Measurements from ENCODE around the gene UCN3. TPM values are rescaled to one million over a fixed set of nuclear protein-coding genes. Genes with fewer than 3 reads are reported as not detected.

UCN3 gene
- polyA plus RNA-seq, 1 of the 3 experiments (the other 2 are of a cell fraction), result not detected

DNA sequence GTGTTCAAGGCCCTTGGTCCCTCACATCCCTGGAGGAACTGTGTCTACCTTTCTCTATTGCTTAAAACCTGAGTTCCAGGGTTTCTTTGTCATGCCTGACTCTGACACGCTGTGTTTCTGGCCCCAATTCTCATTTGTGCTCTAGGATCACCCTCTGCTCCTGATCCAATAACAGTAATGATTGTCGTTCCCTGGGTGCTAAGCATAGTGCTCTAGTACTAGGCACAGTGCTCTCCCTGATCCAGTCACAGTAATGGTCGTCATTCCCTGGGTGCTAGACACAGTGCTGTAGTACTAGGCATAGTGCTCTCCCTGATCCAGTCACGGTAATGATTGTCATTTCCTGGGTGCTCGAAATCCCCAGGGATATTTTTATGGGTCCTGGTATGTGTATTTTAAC, 46.6 kb upstream of the UCN3 start:
- H3K9me3 ChIP-seq, result no peaks in the 10 kb centered on the region; the same call in 1 of the 2 replicates
- H3K36me3 ChIP-seq (replicated peaks in 1 of 2; ENCODE audit: control insufficient read depth in 1 of 2, insufficient read depth in 2 of 2, low read length in 1 of 2), result no peaks in the 10 kb centered on the region
- CTCF ChIA-PET, result no interaction called here
- H2AFZ ChIP-seq (ENCODE audit: low read depth), result no peak overlapping the region
- no peak overlapping the region for H3K4me2 ChIP-seq
- no peak overlapping the region for H3K4me3 ChIP-seq (ENCODE audit: low read depth in 2 of 2, low read length in 1 of 2)
- H3K4me1 ChIP-seq (ENCODE audit: control insufficient read depth in 1 of 2, insufficient read depth in 2 of 2, low read depth in 1 of 2, low read length in 1 of 2), result peaks cover 0 to 7% of the 10 kb centered on the region in 2 experiments; a peak in 1 of 4 replicates
- POLR2A ChIA-PET, result no interaction called here
- DNase-seq, result no peak
- no peaks in the 10 kb centered on the region for H3K79me2 ChIP-seq (ENCODE audit: insufficient read depth)
- peaks cover 5% of the 10 kb centered on the region for H3F3A ChIP-seq (replicated peaks; ENCODE audit: insufficient read depth)
- H3K27ac ChIP-seq (ENCODE audit: low read depth in 2 of 2, low read length in 1 of 2), result no peak overlapping the region
- no peak overlapping the region for H3K9ac ChIP-seq
- H3K27me3 ChIP-seq (ENCODE audit: insufficient read depth), result no peaks in the 10 kb centered on the region; the same call in 1 of the 2 replicates
- TF ChIP-seq GATA2 (CRISPR knock-in tag; IDR thresholded peaks at IDR 0.05), result no peak
- no peak for TF ChIP-seq FOXM1 (IDR thresholded peaks at IDR 0.05; ENCODE audit: low read depth)
- TF ChIP-seq FOSL2 (IDR thresholded peaks at IDR 0.05; ENCODE audit: borderline replicate concordance, low read depth), result no peak
- no peaks in the 10 kb centered on the region for H4K20me1 ChIP-seq (ENCODE audit: insufficient read depth)
- WGBS (ENCODE audit: low lambda C conversion rate), result 23% methylated on average over 5 of the region's 5 CpGs
- no peaks in the 10 kb centered on the region for H3K9me2 ChIP-seq

DNA sequence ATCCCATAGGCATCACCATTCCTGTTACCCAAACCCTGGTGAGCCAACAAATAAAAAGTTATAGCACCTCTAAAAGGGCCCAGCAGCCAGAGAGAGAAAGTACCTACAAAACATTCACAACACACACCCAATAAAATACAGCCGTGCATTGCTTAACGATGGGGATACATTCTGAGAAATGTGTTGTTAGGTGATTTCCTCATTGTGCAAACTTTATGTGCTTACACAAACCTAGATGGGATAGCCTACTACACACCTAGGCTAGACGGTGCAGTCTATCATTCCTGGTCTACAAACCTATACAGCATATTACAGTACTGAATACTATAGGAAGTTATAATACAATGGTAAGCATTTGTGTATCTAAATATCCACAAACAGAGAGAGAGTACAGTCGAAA, 44.9 kb upstream of the UCN3 start:
- no peaks in the 10 kb centered on the region; the same call in 1 of the 2 replicates for H3K9me3 ChIP-seq
- peaks cover 5% of the 10 kb centered on the region; the same call in 1 of the 2 replicates for H3K27me3 ChIP-seq (ENCODE audit: insufficient read depth)
- no peaks in the 10 kb centered on the region for H4K20me1 ChIP-seq (ENCODE audit: insufficient read depth)
- no peak overlapping the region for H3K27ac ChIP-seq (ENCODE audit: low read depth in 2 of 2, low read length in 1 of 2)
- ChIA-PET CTCF (interaction anchor here (1.4 kb wide), 1 partner anchor 470 kb away, joined by 4 read pairs; no protein-coding TSS in a partner anchor), POLR2A (no interaction called here)
- H3K79me2 ChIP-seq (ENCODE audit: insufficient read depth), result no peaks in the 10 kb centered on the region
- H3K4me3 ChIP-seq (ENCODE audit: low read depth in 2 of 2, low read length in 1 of 2), result no peak overlapping the region
- no peak overlapping the region for H3K4me2 ChIP-seq
- DNase-seq, result no peak
- no peak overlapping the region for H2AFZ ChIP-seq (ENCODE audit: low read depth)
- H3K9me2 ChIP-seq, result no peaks in the 10 kb centered on the region
- H3K36me3 ChIP-seq (replicated peaks in 1 of 2; ENCODE audit: control insufficient read depth in 1 of 2, insufficient read depth in 2 of 2, low read length in 1 of 2), result no peaks in the 10 kb centered on the region
- TF ChIP-seq FOXM1 (IDR thresholded peaks at IDR 0.05; ENCODE audit: low read depth), result no peak
- TF ChIP-seq, protein P1, sequence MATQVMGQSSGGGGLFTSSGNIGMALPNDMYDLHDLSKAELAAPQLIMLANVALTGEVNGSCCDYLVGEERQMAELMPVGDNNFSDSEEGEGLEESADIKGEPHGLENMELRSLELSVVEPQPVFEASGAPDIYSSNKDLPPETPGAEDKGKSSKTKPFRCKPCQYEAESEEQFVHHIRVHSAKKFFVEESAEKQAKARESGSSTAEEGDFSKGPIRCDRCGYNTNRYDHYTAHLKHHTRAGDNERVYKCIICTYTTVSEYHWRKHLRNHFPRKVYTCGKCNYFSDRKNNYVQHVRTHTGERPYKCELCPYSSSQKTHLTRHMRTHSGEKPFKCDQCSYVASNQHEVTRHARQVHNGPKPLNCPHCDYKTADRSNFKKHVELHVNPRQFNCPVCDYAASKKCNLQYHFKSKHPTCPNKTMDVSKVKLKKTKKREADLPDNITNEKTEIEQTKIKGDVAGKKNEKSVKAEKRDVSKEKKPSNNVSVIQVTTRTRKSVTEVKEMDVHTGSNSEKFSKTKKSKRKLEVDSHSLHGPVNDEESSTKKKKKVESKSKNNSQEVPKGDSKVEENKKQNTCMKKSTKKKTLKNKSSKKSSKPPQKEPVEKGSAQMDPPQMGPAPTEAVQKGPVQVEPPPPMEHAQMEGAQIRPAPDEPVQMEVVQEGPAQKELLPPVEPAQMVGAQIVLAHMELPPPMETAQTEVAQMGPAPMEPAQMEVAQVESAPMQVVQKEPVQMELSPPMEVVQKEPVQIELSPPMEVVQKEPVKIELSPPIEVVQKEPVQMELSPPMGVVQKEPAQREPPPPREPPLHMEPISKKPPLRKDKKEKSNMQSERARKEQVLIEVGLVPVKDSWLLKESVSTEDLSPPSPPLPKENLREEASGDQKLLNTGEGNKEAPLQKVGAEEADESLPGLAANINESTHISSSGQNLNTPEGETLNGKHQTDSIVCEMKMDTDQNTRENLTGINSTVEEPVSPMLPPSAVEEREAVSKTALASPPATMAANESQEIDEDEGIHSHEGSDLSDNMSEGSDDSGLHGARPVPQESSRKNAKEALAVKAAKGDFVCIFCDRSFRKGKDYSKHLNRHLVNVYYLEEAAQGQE (IDR thresholded peaks at IDR 0.05; ENCODE audit: low read depth, low read length), result no peak
- TF ChIP-seq CHD2 (IDR thresholded peaks at IDR 0.05; ENCODE audit: low read length, partially characterized antibody), result no peak
- no peak for TF ChIP-seq SMC3 (IDR thresholded peaks at IDR 0.05; ENCODE audit: low read depth, low read length)
- TF ChIP-seq, protein P2, sequence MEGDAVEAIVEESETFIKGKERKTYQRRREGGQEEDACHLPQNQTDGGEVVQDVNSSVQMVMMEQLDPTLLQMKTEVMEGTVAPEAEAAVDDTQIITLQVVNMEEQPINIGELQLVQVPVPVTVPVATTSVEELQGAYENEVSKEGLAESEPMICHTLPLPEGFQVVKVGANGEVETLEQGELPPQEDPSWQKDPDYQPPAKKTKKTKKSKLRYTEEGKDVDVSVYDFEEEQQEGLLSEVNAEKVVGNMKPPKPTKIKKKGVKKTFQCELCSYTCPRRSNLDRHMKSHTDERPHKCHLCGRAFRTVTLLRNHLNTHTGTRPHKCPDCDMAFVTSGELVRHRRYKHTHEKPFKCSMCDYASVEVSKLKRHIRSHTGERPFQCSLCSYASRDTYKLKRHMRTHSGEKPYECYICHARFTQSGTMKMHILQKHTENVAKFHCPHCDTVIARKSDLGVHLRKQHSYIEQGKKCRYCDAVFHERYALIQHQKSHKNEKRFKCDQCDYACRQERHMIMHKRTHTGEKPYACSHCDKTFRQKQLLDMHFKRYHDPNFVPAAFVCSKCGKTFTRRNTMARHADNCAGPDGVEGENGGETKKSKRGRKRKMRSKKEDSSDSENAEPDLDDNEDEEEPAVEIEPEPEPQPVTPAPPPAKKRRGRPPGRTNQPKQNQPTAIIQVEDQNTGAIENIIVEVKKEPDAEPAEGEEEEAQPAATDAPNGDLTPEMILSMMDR (IDR thresholded peaks at IDR 0.05), result no peak
- TF ChIP-seq EZH2phosphoT487 (IDR thresholded peaks at IDR 0.05; ENCODE audit: borderline replicate concordance, low read depth), result no peak
- H3K4me1 ChIP-seq (ENCODE audit: control insufficient read depth in 1 of 2, insufficient read depth in 2 of 2, low read depth in 1 of 2, low read length in 1 of 2), result peaks cover 0 to 7% of the 10 kb centered on the region in 2 experiments; a peak in 2 of 4 replicates
- WGBS (ENCODE audit: low lambda C conversion rate), result 55% methylated on average over 4 of the region's 4 CpGs
- peaks cover 5% of the 10 kb centered on the region for H3F3A ChIP-seq (replicated peaks; ENCODE audit: insufficient read depth)
- H3K9ac ChIP-seq, result no peak overlapping the region

Data from SK-N-SH (cell line).